T-helper 1 cell treated with Interleukin-12 subunit alpha and Interleukin-12 subunit beta and Interleukin-4 antibody, amounts not matched to agents 30 μg/mL and 1 μg/mL, for 36 hours (primary cell): ENCODE data around the gene PRR33.

Experiments
- H3K27ac Mint-ChIP-seq: one replicate; pipeline ENCODE4 v1.8.0; 2021; ENCODE audit warnings: mild to moderate bottlenecking, mixed read lengths
- H3K27me3 Mint-ChIP-seq: one replicate; pipeline ENCODE4 v1.8.0; 2021; ENCODE audit warnings: low read depth, mixed read lengths
- H3K36me3 Mint-ChIP-seq: one replicate; pipeline ENCODE4 v1.8.0; 2021; ENCODE audit warnings: low read depth, mixed read lengths
- H3K4me1 Mint-ChIP-seq: one replicate; pipeline ENCODE4 v1.8.0; 2021; ENCODE audit warnings: low read depth, mixed read lengths
- H3K4me3 Mint-ChIP-seq: one replicate; pipeline ENCODE4 v1.8.0; 2021; ENCODE audit warnings: mild to moderate bottlenecking, moderate library complexity, mixed read lengths
- H3K9me3 Mint-ChIP-seq: one replicate; pipeline ENCODE4 v1.8.0; 2021; ENCODE audit warnings: mixed read lengths

PRR33 gene

DNA sequence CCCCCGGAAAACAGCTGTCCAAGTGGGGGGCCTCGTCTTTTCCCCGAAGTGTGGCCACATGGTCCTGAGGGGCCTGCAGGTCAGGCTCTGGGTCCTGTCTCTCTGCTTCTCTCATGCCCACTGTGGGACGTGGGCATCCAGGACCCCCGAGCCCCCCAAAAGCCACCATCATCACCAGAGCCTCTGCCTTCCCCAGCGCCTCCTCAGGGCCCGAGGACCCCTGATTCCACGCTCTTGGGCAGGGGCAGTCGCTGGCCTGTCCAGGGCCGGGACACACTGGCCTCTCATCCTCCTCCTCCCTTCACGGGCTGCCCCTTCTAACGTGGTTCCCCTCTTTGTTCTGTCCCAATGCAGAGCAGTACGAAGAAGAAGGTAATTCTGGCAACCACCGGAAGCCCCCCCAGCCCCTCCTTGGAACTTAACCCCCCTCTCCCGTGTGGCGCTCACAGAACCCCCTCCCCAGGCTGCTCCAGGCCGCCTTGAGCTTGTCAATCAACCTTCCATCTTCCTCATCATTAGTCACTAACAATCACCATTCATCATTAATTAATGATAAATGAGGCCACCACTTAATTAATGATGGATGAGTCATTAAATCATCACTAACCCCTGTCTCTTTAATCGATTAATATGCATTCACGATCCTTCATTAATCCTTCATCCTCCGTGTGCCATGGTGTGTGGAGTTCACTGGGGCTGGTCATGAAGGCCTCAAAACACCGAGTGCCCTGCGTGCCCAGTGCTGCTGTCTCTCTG lies 31.7 kb upstream of the PRR33 start:
- H3K36me3 Mint-ChIP-seq = no peaks in the 10 kb centered on the region
- H3K27ac Mint-ChIP-seq = no peak overlapping the region
- H3K4me3 Mint-ChIP-seq = no peak overlapping the region
- H3K27me3 Mint-ChIP-seq = no peaks in the 10 kb centered on the region
- no peaks in the 10 kb centered on the region for H3K9me3 Mint-ChIP-seq
- H3K4me1 Mint-ChIP-seq = peaks cover 1% of the 10 kb centered on the region

DNA sequence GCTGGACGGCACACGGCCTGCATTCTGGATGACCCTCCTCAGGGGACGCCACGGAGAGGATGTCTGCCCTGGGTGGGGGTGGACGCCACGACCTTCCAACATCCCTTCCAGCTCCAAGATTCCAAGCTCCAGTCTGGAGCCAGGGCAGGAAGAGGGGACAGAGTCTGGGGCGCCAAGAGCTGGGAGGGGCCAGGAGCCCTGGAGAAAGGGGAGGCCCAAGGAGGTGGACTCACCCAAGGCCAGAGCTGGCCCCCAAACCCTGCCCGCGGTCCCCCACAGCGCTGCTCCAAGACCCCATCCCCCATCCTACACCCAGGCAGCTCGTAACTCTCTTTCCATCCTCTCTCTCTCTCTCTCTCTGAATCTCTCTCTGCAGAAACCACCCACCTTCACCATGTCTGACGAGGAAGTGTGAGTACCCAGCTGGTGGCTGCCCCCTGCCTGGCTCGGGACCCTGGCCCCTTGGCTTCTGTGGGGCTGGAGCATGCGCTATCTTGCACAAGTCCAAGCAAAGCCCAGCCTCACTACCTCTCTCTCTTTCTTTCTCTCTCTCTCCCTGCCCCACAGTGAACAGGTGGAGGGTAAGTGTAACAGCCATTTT lies 30.9 kb upstream of the PRR33 start:
- Mint-ChIP-seq H3K36me3 (no peaks in the 10 kb centered on the region), H3K27ac (no peak overlapping the region), H3K4me1 (peaks cover 1% of the 10 kb centered on the region), H3K4me3 (no peak overlapping the region), H3K9me3 (no peaks in the 10 kb centered on the region), H3K27me3 (no peaks in the 10 kb centered on the region)

DNA sequence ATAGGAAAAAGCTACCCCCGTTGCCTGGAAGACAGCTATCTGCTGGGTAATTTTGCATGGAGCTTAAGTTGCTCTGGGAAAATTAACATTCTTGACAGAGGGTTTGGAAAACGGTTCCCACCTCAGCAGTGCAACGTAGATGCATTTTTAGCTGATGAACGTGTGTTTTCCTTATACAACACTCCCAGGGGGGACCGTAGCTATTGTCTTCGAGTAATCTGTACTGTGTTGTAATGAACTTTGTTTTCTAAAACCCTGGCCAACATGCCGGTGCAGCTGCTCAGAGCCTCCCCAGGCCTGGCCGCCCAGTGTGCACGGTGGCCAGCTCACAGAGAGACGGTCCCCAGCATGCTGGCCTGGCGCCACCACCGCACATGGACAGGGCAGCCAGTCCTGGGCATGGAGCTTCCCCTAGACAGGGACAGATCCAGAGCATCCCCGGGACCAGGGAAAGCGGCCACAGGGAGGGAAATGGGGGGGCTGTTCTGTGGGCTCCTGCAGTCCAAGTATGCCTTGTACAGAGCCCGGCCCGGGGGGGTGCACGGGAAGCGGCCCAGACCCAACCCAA lies 30.0 kb upstream of the PRR33 start:
- Mint-ChIP-seq H3K36me3 (no peaks in the 10 kb centered on the region), H3K9me3 (no peaks in the 10 kb centered on the region), H3K4me3 (no peak overlapping the region), H3K27ac (no peak overlapping the region), H3K27me3 (no peaks in the 10 kb centered on the region), H3K4me1 (peaks cover 1% of the 10 kb centered on the region)

DNA sequence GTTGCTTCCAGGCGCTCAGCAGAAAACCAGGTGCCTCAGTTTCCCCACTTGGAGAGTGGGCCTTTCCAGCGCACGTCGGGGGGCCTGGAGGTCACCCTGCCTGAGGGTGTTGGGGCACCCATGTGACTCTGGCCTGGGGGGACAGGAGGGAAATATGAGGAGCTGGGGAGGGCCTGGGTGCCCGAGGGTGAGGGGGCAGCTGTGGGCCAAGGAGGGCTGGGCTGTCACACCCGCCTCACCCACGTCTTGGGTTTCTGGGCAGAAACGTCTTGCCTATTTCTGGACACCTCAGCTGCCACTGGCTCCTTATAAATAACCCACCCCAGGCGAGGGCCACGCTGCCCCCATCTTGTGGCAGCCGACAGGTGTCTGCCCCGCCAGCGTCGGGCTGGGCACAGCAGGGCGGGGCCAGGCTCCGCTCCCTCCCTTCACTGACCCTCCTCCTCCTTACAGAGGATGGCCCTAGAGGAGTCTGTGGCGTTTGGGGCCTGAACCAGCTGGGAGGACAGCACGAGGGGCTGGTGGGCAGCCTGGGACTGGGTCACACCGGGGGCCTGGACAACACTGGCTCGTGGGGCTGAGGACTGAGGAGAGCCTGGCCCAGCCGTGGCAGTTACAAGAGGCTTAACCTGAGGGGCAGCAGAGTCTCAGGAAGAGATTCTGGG lies 29.3 kb upstream of the PRR33 start:
- H3K27me3 Mint-ChIP-seq = no peaks in the 10 kb centered on the region
- no peaks in the 10 kb centered on the region for H3K36me3 Mint-ChIP-seq
- peaks cover 1% of the 10 kb centered on the region for H3K4me1 Mint-ChIP-seq
- H3K27ac Mint-ChIP-seq = no peak overlapping the region
- H3K9me3 Mint-ChIP-seq = no peaks in the 10 kb centered on the region
- H3K4me3 Mint-ChIP-seq = no peak overlapping the region

- Mint-ChIP-seq H3K4me1 (peaks cover 4% of the 10 kb centered on the region), H3K9me3 (no peaks in the 10 kb centered on the region), H3K27me3 (no peaks in the 10 kb centered on the region), H3K36me3 (peaks cover 2% of the 10 kb centered on the region), H3K4me3 (no peak overlapping the region), H3K27ac (no peak overlapping the region)
Observed at GRCh38 chr11:1920128-1920908, 28.6 kb upstream of the PRR33 start.

DNA sequence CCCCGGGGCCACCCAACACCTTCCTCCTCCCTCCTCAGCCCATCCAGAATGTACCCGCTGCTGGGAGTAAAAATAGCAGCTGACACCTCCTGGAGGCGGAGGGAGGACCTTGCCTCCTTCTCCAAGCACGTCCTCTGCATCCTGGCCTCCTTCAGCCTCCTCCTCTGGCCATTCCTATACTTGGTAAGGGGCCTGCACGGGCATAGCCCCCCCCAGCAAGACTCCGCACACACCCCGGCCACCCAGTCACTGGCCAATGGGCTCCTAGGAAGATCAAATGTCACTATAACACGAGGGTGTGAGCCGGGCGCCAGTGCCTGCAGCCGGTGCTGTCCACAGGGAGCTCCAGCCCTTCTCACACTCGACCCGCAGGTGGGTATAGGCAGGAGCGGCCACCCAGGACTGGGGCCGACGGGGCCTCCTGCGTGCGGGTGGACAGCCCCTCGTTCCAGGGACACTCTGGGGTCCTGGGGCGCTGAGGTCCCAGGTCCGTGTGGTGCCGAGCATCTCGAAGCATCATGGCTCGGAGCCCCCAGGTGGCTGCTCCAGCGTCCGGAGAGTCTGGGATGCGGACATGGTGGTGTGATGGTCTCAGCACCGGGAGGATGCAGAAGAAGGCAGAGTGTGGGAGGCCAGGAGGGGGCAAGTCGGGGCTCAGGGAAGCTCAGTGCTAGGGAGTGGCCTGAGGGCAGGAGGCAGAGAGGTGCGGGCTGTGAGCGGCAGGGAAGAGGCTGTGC lies 27.9 kb upstream of the PRR33 start, which contains the start of gene TNNT3:
Gene TNNT3, plus strand, starts transcription at position 313 of the 737 bp plus-strand sequence. CDS start 3,172 bp downstream, outside the sequence.
- Mint-ChIP-seq H3K27ac (no peak within 1 kb of the TSS), H3K4me1 (peaks cover 4% of the 10 kb centered on the region), H3K36me3 (peaks cover 2% of the 10 kb centered on the region), H3K27me3 (no peaks in the 10 kb centered on the region), H3K4me3 (no peak within 1 kb of the TSS), H3K9me3 (no peaks in the 10 kb centered on the region)

- H3K27ac Mint-ChIP-seq = no peak overlapping the region
- peaks cover 1% of the 10 kb centered on the region for H3K27me3 Mint-ChIP-seq
- no peaks in the 10 kb centered on the region for H3K9me3 Mint-ChIP-seq
- peaks cover 2% of the 10 kb centered on the region for H3K36me3 Mint-ChIP-seq
- peaks cover 4% of the 10 kb centered on the region for H3K4me1 Mint-ChIP-seq
- no peak overlapping the region for H3K4me3 Mint-ChIP-seq
Observed at GRCh38 chr11:1918436-1919315, 27.0 kb upstream of the PRR33 start.

- Mint-ChIP-seq H3K9me3 (no peaks in the 10 kb centered on the region), H3K4me3 (no peak overlapping the region), H3K4me1 (peaks cover 4% of the 10 kb centered on the region)
Observed at GRCh38 chr11:1917523-1918435, 26.1 kb upstream of the PRR33 start.

GRCh38 chr11:1916986-1917522 lies 25.4 kb upstream of the PRR33 start:
- H3K9me3 Mint-ChIP-seq = no peaks in the 10 kb centered on the region
- H3K36me3 Mint-ChIP-seq = peaks cover 2% of the 10 kb centered on the region
- H3K27ac Mint-ChIP-seq = no peak overlapping the region
- H3K27me3 Mint-ChIP-seq = peaks cover 5% of the 10 kb centered on the region
- no peak overlapping the region for H3K4me3 Mint-ChIP-seq
- peaks cover 3% of the 10 kb centered on the region for H3K4me1 Mint-ChIP-seq

More at GRCh38 chr11:1917523-1918435, 26.1 kb upstream of the PRR33 start:
- Mint-ChIP-seq H3K36me3 (peaks cover 2% of the 10 kb centered on the region), H3K27ac (no peak overlapping the region), H3K27me3 (peaks cover 5% of the 10 kb centered on the region)

- Mint-ChIP-seq H3K4me1 (peaks cover 3% of the 10 kb centered on the region), H3K27ac (no peak overlapping the region), H3K4me3 (no peak overlapping the region)
Observed at GRCh38 chr11:1916132-1916985, 24.7 kb upstream of the PRR33 start.

GRCh38 chr11:1915795-1916131 lies 24.1 kb upstream of the PRR33 start:
- H3K4me1 Mint-ChIP-seq = peaks cover 3% of the 10 kb centered on the region
- peaks cover 2% of the 10 kb centered on the region for H3K36me3 Mint-ChIP-seq
- peaks cover 5% of the 10 kb centered on the region for H3K27me3 Mint-ChIP-seq
- H3K4me3 Mint-ChIP-seq = no peak overlapping the region
- H3K9me3 Mint-ChIP-seq = no peaks in the 10 kb centered on the region
- H3K27ac Mint-ChIP-seq = no peak overlapping the region

More at GRCh38 chr11:1916132-1916985, 24.7 kb upstream of the PRR33 start:
- peaks cover 5% of the 10 kb centered on the region for H3K27me3 Mint-ChIP-seq
- no peaks in the 10 kb centered on the region for H3K9me3 Mint-ChIP-seq
- peaks cover 2% of the 10 kb centered on the region for H3K36me3 Mint-ChIP-seq
